NCI-H526 (cell line): ENCODE measurements around the gene PABPC1L2A.
"Not testable (repeated sequence)": the region's sequence is repeated elsewhere in the genome, so short reads cannot be mapped to it uniquely, and the experiment has no call there.

Experiments used
- DNase-seq, 2 experiments: peaks; one replicate each; lab custom pipeline; 2025; lab: John Stamatoyannopoulos, UW

The PABPC1L2A gene

GRCh38 chrX:73079024-73079562 lies at the start of gene PABPC1L2A:
Gene PABPC1L2A (minus strand): TSS chrX:73079512. CDS start chrX:73079386, 126 bp downstream.
- DNase-seq, result not testable (repeated sequence)

- no peak for DNase-seq
These were observed 48.5 kb upstream of the PABPC1L2A start for GRCh38 chrX:73127700-73128241.

- DNase-seq, result no peak
These were observed 46.9 kb upstream of the PABPC1L2A start for GRCh38 chrX:73126240-73126639.

- DNase-seq, result not testable (repeated sequence)
These were observed 20.2 kb upstream of the PABPC1L2A start for GRCh38 chrX:73099505-73099904.

- not testable (repeated sequence) for DNase-seq
These were observed 7.5 kb upstream of the PABPC1L2A start for GRCh38 chrX:73086766-73087165.

GRCh38 chrX:73079884-73080283 lies 572 bp upstream of the PABPC1L2A start:
- DNase-seq, result not testable (repeated sequence)

- not testable (repeated sequence) for DNase-seq
These were observed 715 bp downstream of the PABPC1L2A start for GRCh38 chrX:73078597-73078996.

GRCh38 chrX:73076838-73077237 lies 2.5 kb downstream of the PABPC1L2A start:
- DNase-seq, result no peak

GRCh38 chrX:73069365-73070035 lies 9.8 kb downstream of the PABPC1L2A start:
- no peak for DNase-seq

- DNase-seq, result no peak
These were observed 10.6 kb downstream of the PABPC1L2A start for GRCh38 chrX:73068467-73069364.

- not testable (repeated sequence) for DNase-seq
These were observed 11.4 kb downstream of the PABPC1L2A start for GRCh38 chrX:73067761-73068466.

GRCh38 chrX:73028876-73029275 lies 50.4 kb downstream of the PABPC1L2A start:
- DNase-seq, result no peak
